Suprapubic skin (tissue), 3 donors: Measurements from ENCODE around the gene HTR1E.

Experiments used
- POLR2A ChIP-seq, 2 donors: fragments of 450-650 bp; IDR thresholded peaks; one replicate each; pipeline ENCODE4 v1.6.1; 2017; ENCODE audit warnings: antibody characterized with exemption in 2 of 2, mild to moderate bottlenecking in 2 of 2, moderate library complexity in 2 of 2
- TF ChIP-seq, protein P1 (sequence below), 2 donors: fragments of 200-600 bp in 1 of 2; fragments of 450-650 bp in 1 of 2; sonication (generic) in 1 of 2; IDR thresholded peaks; one replicate each; pipeline ENCODE4 v1.5.1; 2016 to 2019; ENCODE audit warnings: antibody characterized with exemption in 2 of 2, mild to moderate bottlenecking in 1 of 2, moderate library complexity in 1 of 2

DNA sequence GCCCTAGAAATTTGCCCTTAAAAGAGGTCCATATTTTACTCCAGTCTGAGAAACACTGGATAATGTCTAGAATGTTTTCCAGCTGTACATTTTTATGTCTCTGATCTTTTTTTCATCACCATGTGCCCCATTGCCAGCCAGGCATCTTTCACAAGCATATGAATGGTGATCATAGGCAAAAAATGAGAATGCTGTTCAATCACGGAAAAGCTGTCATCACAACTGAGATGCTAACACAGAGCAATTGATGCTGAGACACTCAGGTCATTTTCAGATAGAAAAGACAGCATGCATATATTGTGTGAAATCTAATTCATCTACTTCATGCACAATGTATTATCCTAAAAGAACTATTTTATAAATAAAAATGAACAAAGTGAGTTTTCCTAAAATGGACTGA lies 116.0 kb downstream of the HTR1E start:
- TF ChIP-seq, protein P1, sequence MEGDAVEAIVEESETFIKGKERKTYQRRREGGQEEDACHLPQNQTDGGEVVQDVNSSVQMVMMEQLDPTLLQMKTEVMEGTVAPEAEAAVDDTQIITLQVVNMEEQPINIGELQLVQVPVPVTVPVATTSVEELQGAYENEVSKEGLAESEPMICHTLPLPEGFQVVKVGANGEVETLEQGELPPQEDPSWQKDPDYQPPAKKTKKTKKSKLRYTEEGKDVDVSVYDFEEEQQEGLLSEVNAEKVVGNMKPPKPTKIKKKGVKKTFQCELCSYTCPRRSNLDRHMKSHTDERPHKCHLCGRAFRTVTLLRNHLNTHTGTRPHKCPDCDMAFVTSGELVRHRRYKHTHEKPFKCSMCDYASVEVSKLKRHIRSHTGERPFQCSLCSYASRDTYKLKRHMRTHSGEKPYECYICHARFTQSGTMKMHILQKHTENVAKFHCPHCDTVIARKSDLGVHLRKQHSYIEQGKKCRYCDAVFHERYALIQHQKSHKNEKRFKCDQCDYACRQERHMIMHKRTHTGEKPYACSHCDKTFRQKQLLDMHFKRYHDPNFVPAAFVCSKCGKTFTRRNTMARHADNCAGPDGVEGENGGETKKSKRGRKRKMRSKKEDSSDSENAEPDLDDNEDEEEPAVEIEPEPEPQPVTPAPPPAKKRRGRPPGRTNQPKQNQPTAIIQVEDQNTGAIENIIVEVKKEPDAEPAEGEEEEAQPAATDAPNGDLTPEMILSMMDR (IDR thresholded peaks at IDR 0.05) = no peak
- no peak for TF ChIP-seq POLR2A (IDR thresholded peaks at IDR 0.05)
